Ectodermal cell (in vitro differentiated cells): ENCODE measurements around the gene MGAT1.

Experiments
- H3K27ac ChIP-seq: 2 replicates; pipeline ENCODE4 v1.7.0; 2013; ENCODE audit warnings: mild to moderate bottlenecking, low read depth, low read length; ENCODE audit not compliant: insufficient read depth, poor library complexity, severe bottlenecking
- H3K27me3 ChIP-seq: 2 replicates; pipeline ENCODE4 v1.7.0; 2013; ENCODE audit warnings: mild to moderate bottlenecking, low read length; ENCODE audit not compliant: insufficient read depth, control insufficient read depth, poor library complexity, severe bottlenecking
- H3K36me3 ChIP-seq: one replicate; pipeline ENCODE4 v1.7.0; 2013; ENCODE audit warnings: low read length; ENCODE audit not compliant: control insufficient read depth, insufficient read depth
- H3K4me1 ChIP-seq: one replicate; pipeline ENCODE4 v1.7.0; 2013; ENCODE audit warnings: low read length; ENCODE audit not compliant: control insufficient read depth, insufficient read depth
- H3K4me3 ChIP-seq: 2 replicates; pipeline ENCODE4 v1.7.0; 2013; ENCODE audit warnings: low read depth, low read length, control low read depth; ENCODE audit not compliant: insufficient read depth
- H3K9me3 ChIP-seq: 2 replicates; pipeline ENCODE4 v1.7.0; 2013; ENCODE audit warnings: mild to moderate bottlenecking, low read length, moderate library complexity; ENCODE audit not compliant: control insufficient read depth
- WGBS, 2 experiments: methylation state at CpG; one replicate each; pipeline ENCODE4 v1.1.7; 2013; ENCODE audit warnings: missing lambda C conversion rate in 2 of 2; 5-methylcytosine and 5-hydroxymethylcytosine counted together

The MGAT1 gene

GRCh38 chr5:180806351-180807011 is 3.9 kb upstream of the MGAT1 start:
- WGBS, 2 experiments = 90 to 93% methylated on average over 9 of the region's 9 CpGs
- Histone ChIP-seq H3K4me3 (no peak overlapping the region), H3K27me3 (no peaks in the 10 kb centered on the region), H3K4me1 (peaks cover 27% of the 10 kb centered on the region), H3K27ac (no peak overlapping the region), H3K9me3 (no peaks in the 10 kb centered on the region), H3K36me3 (no peaks in the 10 kb centered on the region)

DNA sequence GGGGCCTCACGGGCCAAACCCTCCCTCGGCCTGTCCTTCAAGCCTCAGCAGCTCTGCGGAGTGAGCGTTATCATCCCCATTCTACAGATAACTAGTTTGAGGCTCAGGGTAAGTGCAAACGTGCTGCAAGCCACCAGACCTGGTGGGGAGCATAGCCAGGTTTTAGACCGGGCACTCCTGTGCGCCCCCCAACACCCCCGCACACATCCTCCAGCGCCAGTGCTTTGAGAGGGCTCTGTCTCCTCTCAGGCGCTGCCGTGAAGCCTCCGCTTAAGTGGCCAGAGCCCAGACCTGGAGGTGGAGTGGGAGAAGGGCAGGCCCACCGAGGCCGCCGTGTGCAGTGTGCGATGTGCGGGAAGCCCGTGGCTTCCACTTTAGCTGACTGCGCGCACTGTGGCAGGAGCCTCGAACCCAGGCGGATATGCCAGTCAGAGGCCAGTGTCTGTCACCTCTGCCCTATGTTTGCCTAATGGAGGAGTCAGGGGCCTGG is 1.6 kb upstream of the MGAT1 start:
- WGBS, 2 experiments = 95 to 97% methylated on average over 22 of the region's 22 CpGs
- H3K4me3 ChIP-seq = no peak overlapping the region
- no peaks in the 10 kb centered on the region for H3K9me3 ChIP-seq
- H3K27me3 ChIP-seq = no peaks in the 10 kb centered on the region
- no peaks in the 10 kb centered on the region for H3K36me3 ChIP-seq
- H3K27ac ChIP-seq = no peak overlapping the region
- H3K4me1 ChIP-seq = peaks cover 28% of the 10 kb centered on the region

DNA sequence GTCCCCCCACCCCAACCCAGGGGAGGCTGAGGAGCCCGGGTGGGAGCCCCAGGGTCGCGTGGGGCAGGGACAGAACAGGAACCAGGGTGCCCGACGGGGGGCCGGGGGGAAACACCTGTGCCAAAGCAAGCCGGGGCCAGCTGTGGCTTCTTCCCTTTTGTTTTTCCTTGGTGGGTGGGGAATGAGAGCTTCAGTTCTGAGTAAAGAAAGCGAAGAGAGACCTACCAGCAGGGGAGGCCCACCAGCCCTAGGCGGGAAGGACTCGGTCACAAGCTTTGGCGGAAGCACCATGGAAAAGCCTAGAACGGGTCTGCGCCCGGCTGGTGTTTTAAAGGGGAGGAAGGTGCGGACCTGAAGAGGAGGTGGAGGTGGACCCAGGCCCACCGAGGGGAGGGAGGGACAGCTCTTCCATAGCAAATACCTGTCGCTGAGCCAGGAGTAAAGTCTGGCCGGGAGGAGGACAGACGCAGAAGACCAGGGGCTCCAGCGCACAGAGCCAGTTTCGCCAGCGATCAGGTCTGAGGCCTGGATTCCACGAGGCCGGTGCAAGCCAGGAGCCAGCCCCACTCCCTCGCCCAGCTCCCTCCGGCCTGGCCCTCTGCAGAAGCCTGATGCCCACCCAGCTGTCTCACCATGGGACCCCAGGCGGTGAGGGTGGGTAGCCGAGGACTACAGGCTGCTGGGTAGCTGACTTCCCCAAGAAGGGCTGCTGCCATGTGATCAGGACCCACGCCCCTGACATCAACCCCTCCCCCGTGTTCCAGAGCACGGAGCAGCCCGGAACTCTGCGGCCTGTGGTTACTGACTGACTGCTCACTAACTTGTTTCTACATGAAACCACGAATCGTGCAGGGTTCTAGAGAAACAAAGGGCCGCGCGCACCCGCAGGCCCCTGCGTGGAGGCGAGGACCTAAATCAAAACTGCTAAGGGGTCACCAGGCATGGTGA is 849 bp upstream of the MGAT1 start:
- no peaks in the 10 kb centered on the region for H3K36me3 ChIP-seq
- no peaks in the 10 kb centered on the region for H3K9me3 ChIP-seq
- 56 to 57% methylated on average over 41 of the region's 41 CpGs for WGBS, 2 experiments
- peak overlapping the region; percentile 84 for H3K4me3 ChIP-seq
- H3K4me1 ChIP-seq = peaks cover 22% of the 10 kb centered on the region
- H3K27me3 ChIP-seq = no peaks in the 10 kb centered on the region
- H3K27ac ChIP-seq = peak overlapping the region; percentile 67

DNA sequence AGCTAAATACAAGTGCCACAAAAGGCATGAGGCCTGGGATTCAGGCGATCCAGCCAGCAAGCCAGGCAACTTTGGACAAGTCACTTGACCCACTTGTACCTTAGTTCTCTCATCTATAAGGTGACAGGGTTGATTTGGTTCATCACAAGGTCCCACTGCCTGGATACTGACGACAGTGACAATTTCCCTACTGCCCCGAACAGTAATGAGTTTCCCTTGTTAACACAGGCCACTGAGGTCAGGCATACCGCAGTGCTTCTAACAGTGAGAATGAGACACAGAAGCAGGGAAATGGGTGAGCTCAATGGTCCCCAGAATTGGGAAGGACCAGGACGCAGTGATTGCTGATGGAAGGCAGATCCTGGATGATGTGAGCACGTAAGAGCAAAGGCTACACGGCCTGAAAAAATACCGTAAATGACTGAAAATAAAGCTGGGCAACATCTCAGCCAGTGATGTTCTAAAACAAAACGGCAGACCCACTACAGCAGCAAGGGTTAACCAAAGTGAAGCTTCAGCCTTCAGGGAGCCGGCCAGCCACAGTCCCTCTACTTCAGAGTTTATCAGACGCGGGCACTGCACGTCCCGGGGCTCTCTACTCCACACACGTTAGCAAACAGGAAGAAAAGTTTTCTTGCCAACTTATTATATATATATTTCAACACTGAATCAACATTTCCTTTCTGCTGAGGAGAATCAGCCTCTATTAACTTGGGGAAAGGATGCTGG is 846 bp downstream of the MGAT1 start:
- Histone ChIP-seq H3K4me3 (peak overlapping the region; percentile 84), H3K27me3 (no peaks in the 10 kb centered on the region), H3K36me3 (no peaks in the 10 kb centered on the region), H3K4me1 (peaks cover 16% of the 10 kb centered on the region), H3K27ac (no peak overlapping the region), H3K9me3 (no peaks in the 10 kb centered on the region)
- 37% methylated on average over 15 of the region's 15 CpGs for WGBS, 2 experiments

DNA sequence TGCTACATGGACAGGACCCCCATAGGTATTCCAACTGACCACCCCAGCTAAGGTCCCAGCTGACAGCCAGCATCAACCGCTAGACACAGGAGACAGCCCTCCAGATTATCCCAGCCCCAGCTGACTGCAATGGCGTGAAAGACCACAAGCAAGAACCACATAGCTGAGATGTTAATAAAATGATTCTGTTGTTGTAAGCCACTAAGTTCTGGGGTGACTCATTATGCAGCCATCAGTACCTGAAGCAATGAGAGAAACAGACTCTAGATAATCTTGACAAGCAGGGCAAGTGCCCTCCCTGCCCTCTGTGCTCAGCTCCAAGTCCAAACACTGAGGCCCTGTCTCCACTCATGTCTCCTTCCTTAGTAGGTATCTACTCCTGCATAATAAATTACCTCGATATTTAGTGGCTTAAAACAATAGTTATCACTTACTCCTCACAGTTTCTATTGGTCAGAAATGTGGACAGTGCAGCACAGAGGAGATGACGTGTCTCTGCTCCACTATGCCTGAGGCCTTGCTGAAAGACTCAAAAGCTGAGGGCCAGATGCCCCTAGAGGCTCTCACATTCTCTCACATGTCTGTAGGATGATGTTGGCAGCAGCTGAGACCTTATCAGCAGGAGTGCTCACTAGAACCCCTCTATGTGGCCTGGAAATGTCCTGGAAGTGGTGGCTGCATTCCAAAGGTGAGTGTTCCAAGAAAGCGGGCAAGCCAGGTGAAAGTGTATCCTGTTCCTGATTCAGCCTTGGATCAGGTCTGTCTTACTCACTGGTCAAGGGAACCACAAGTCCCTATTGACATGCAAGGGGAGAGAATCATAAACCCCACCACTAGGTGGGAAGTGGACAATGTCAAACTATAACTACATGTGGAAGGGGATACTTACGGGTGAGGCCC is 2.5 kb downstream of the MGAT1 start:
- Histone ChIP-seq H3K4me1 (peaks cover 16% of the 10 kb centered on the region), H3K27ac (no peak overlapping the region), H3K36me3 (no peaks in the 10 kb centered on the region), H3K4me3 (no peak overlapping the region), H3K9me3 (no peaks in the 10 kb centered on the region), H3K27me3 (no peaks in the 10 kb centered on the region)
- WGBS, 2 experiments = 94 to 95% methylated on average over 6 of the region's 6 CpGs

DNA sequence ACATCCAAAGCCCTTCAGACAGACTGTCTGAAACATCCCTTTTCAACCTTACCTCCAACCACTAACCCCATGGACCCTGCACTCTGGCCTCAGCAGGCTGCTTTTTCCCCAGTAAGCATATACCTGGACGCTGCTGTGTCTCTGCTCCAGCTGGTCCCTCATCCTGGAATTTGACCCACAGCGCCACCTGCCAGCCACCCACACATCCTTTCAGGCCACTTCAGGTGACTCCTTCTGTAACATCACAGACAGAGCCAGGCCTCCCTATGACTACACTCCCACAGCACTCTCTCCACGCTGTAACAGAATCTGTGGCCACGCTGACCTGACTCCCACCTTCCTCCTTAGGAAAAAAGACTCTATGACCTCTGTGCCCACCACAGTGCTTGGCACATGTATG is 3.4 kb downstream of the MGAT1 start:
- WGBS, 2 experiments = 58 to 63% methylated on average over 4 of the region's 4 CpGs
- no peak overlapping the region for H3K27ac ChIP-seq
- no peaks in the 10 kb centered on the region for H3K36me3 ChIP-seq
- no peak overlapping the region for H3K4me3 ChIP-seq
- no peaks in the 10 kb centered on the region for H3K27me3 ChIP-seq
- H3K4me1 ChIP-seq = peaks cover 16% of the 10 kb centered on the region
- no peaks in the 10 kb centered on the region for H3K9me3 ChIP-seq

DNA sequence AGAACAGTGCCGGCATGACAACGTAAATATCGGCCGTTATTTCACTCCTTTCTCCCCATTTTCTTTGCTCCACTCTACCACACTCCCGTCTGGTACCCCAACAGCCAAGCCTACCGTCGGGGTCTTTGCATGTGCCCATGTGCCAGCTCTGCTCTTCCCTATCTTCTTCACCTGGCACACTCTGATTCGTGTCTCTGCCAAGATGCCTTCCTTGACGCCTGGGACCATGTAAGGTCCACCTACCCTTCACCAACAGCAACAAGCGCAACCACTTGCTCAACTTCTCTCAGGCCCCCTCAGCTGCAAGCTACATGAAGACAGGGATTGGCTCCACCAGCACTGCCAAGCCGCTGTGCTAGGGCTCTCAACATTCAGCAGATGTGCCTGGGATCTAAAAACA is 4.4 kb downstream of the MGAT1 start:
- Histone ChIP-seq H3K9me3 (no peaks in the 10 kb centered on the region), H3K4me1 (peaks cover 9% of the 10 kb centered on the region), H3K4me3 (no peak overlapping the region), H3K27ac (no peak overlapping the region), H3K27me3 (no peaks in the 10 kb centered on the region), H3K36me3 (no peaks in the 10 kb centered on the region)
- WGBS, 2 experiments = 95 to 96% methylated on average over 11 of the region's 11 CpGs

GRCh38 chr5:180797256-180798192 is 5.1 kb downstream of the MGAT1 start:
- no peak overlapping the region for H3K27ac ChIP-seq
- no peaks in the 10 kb centered on the region for H3K27me3 ChIP-seq
- H3K36me3 ChIP-seq = no peaks in the 10 kb centered on the region
- WGBS, 2 experiments = 95 to 97% methylated on average over 10 of the region's 10 CpGs
- H3K9me3 ChIP-seq = no peaks in the 10 kb centered on the region
- H3K4me3 ChIP-seq = no peak overlapping the region
- H3K4me1 ChIP-seq = peaks cover 6% of the 10 kb centered on the region
